BJ (cell line): Measurements from ENCODE around the gene TRAPPC2L. TPM values are rescaled to one million over a fixed set of nuclear protein-coding genes. Genes with fewer than 3 reads are reported as not detected.

Source experiments
- CTCF ChIA-PET: fragments of 350-600 bp; formaldehyde crosslinking; extraction: SDS; loops from one replicate; lab custom pipeline; 2021; ENCODE audit warnings: antibody characterized with exemption, inconsistent platforms; lab: Yijun Ruan, JAX
- POLR2A ChIA-PET: fragments of 300-600 bp; sonication (Branson Sonifier 250); formaldehyde crosslinking; extraction: SDS; loops from one replicate; lab custom pipeline; 2021; ENCODE audit warnings: antibody characterized with exemption; lab: Charles Lee
- DNase-seq: peaks from one replicate; pipeline ENCODE4 v3.0.0-alpha.2; 2011; ENCODE audit warnings: low read depth
- H3K27me3 ChIP-seq: 2 replicates; pipeline ENCODE4 v1.6.0; 2011; ENCODE audit warnings: low read length; ENCODE audit not compliant: control insufficient read depth, insufficient read depth
- H3K36me3 ChIP-seq: 2 replicates; pipeline ENCODE4 v1.5.1; 2011; ENCODE audit warnings: low read length; ENCODE audit not compliant: control insufficient read depth, insufficient read depth
- H3K4me3 ChIP-seq: 2 replicates; pipeline ENCODE4 v1.5.1; 2011; ENCODE audit warnings: low read depth, mild to moderate bottlenecking, control low read depth, low read length
- polyA plus RNA-seq: library from polyadenylated mRNA; depleted of rRNA; stranded (reverse); fragments of >200 nt; gene quantifications from 2 replicates; pipeline ENCODE4 v1.2.3, GENCODE V29; 2011
- TF ChIP-seq, protein P1 (sequence below): IDR thresholded peaks from 2 replicates; pipeline ENCODE4 v1.5.1; 2011; ENCODE audit warnings: low read depth, mild to moderate bottlenecking, control low read depth, inconsistent platforms, low read length, moderate library complexity; ENCODE audit not compliant: insufficient read depth

TRAPPC2L gene
- polyA plus RNA-seq, 1 experiment, result 84.8 TPM

DNA sequence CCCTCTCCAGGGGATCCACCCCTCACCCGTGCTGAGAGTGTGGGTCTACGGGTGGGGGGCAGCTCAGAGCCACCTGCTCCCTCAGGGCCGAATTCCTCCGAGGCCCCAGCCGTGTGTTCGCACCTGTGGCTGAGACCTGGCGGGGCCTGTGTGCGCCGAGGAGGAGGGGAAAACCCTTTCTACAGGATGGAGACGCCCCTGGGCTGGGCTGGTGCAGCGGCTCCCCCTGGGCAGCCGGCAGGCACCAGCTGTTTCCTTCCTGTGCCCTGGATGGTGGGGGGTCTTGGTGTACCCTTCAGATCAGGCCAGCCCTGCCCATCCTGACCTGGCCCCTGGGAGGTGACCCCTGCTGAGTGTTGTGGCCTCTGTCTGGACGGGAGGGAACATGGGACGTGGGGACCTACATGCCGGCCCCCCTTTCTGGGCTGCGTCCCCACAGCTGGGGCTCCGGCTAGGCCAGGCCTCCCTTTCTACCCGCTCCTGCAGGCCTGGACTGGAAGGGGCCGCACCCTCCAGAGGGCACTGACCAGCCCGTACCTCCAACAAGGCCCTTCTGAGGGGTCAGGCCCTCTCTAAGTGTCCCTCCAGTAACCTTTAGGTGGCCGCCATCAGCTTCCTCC is 37.9 kb downstream of the TRAPPC2L start:
- POLR2A ChIA-PET, result no interaction called here
- CTCF ChIA-PET, result no interaction called here
- TF ChIP-seq, protein P1, sequence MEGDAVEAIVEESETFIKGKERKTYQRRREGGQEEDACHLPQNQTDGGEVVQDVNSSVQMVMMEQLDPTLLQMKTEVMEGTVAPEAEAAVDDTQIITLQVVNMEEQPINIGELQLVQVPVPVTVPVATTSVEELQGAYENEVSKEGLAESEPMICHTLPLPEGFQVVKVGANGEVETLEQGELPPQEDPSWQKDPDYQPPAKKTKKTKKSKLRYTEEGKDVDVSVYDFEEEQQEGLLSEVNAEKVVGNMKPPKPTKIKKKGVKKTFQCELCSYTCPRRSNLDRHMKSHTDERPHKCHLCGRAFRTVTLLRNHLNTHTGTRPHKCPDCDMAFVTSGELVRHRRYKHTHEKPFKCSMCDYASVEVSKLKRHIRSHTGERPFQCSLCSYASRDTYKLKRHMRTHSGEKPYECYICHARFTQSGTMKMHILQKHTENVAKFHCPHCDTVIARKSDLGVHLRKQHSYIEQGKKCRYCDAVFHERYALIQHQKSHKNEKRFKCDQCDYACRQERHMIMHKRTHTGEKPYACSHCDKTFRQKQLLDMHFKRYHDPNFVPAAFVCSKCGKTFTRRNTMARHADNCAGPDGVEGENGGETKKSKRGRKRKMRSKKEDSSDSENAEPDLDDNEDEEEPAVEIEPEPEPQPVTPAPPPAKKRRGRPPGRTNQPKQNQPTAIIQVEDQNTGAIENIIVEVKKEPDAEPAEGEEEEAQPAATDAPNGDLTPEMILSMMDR, result no peak
- H3K4me3 ChIP-seq, result no peak overlapping the region
- H3K36me3 ChIP-seq, result no peaks in the 10 kb centered on the region
- H3K27me3 ChIP-seq, result no peaks in the 10 kb centered on the region
- no peak for DNase-seq

DNA sequence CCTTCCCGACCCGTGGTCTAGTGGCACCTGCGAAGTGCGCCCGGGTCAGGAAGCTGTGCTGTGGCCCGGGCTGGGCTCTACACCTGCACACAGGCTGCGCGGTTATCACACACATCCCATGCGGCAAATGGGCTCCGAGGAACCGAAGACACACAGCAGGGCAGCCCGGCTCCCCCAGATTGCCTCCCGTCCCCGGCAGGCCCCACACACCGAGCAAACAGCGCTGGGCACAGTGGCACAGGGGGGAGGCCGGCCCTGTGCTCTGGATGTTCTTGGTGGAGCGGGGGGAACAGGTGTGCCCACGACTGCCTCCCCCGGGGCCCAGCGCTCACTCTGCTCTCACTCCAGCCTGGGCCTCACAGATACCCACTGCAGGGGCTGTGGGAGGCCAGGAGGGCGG is 38.4 kb downstream of the TRAPPC2L start:
- ChIA-PET CTCF (no interaction called here), POLR2A (no interaction called here)
- no peak for DNase-seq

DNA sequence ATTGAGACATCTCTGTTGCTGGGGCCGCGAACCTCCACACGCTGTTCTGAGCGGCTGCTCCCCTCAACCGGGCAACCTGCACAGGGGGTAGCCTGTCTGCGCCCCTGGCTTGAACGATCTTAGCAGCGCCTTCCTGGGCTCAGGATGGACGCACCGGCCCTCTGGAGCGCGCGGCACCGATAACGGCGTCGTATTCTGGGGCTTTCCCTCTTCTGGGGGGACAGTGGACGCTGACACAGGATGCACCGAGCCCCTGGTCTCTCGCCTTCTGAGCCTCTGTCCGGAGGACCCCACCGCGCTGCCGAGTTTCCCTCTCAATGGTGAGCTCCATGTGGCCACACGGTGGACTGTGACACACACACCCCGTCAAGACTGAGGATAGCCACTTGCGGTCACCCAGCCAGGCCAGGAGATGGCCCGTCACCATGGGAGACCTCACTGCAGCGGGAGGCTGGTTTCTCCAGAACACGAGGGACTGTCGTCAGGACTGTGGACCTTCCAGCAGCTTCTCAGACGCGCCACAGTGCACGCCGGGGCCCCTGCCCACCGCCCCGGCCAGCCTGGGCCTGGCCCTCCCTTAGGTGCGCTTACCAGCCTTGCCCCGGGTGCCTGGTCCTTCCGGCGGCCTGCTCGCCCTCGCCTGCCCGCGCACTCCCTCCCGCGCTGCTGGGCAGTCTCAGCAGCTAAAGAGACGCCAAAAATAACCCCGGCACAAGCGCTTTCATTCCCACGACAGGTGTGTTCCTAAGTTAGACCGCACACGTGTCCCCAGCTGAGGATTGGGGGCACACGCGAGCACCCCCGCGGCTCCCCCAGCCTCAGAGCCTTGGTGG is 39.5 kb downstream of the TRAPPC2L start:
- Histone ChIP-seq H3K36me3 (no peaks in the 10 kb centered on the region), H3K27me3 (no peaks in the 10 kb centered on the region), H3K4me3 (no peak overlapping the region)
- ChIA-PET CTCF (no interaction called here), POLR2A (no interaction called here)
- TF ChIP-seq, protein P1, result no peak
- DNase-seq, result no peak

More for the DNA sequence above, 38.4 kb downstream of the TRAPPC2L start:
- Histone ChIP-seq H3K27me3 (no peaks in the 10 kb centered on the region), H3K4me3 (no peak overlapping the region), H3K36me3 (no peaks in the 10 kb centered on the region)
- TF ChIP-seq, protein P1, result no peak

DNA sequence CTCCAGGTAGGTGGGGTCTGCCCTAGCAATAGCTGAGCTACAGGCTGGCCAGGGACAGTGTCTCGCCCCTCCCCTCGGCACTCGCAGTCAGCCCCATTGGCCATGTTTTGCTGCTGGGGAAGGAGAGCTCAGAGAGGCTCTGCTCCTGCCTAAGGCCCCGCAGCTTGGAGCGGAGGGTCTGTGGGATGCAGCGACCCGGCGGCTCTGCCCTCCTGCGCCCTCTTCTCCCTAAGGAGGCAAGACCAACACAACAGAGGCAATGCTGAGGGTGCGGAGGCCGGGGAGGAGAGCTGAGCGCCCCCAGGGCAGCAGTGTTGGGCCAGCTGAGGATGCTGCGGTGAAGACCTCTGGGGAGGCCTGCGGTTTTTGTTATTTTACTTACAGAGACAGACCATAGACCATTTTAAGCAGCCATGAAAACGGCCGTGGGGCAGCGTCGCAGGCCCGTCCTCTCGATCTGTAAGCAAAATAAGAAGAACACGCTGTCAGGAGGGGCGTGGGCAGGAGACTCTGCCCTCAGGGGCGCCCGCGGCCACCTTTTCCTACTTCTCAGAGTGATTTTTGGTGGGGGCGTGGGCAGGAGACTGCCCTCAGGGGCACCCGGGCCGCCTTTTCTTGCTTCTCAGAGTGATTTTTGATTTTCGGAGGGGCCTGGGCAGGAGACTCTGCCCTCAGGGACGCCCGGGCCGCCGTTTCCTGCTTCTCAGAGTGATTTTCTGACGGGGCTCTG is 40.9 kb downstream of the TRAPPC2L start:
- Histone ChIP-seq H3K36me3 (no peaks in the 10 kb centered on the region), H3K27me3 (no peaks in the 10 kb centered on the region), H3K4me3 (no peak overlapping the region)
- ChIA-PET CTCF (no interaction called here), POLR2A (no interaction called here)
- DNase-seq, result no peak
- TF ChIP-seq, protein P1, result no peak
